IMR-90 (cell line): ENCODE results near the gene NOL6. TPM values are rescaled to one million over a fixed set of nuclear protein-coding genes. Genes with fewer than 3 reads are reported as not detected.
A peak's percentile ranks its signal among the peaks of the same experiment; 100 is the strongest.

Experiments
- ATAC-seq: fragments of 200-7000 bp; cut with Tn5 transposase; 2 replicates; pipeline ENCODE4 v1.9.1; 2020; ENCODE audit warnings: low read depth, mild to moderate bottlenecking, moderate library complexity
- BruUV-seq: library from RNA; stranded (reverse); fragments of 400-500 nt; replicated peaks from 2 replicates; lab custom pipeline; 2021; lab: Mats Ljungman, UMichigan
- CTCF ChIA-PET: fragments of 300-600 bp; formaldehyde crosslinking; extraction: SDS; loops from one replicate; lab custom pipeline; 2021; ENCODE audit warnings: antibody characterized with exemption; lab: Yijun Ruan, JAX
- POLR2A ChIA-PET: fragments of 300-600 bp; sonication (Branson Sonifier 250); formaldehyde crosslinking; loops from one replicate; lab custom pipeline; 2022; ENCODE audit warnings: antibody characterized with exemption; ENCODE audit not compliant: unreplicated experiment; lab: Charles Lee
- DNase-seq: peaks from one replicate; pipeline ENCODE4 v3.0.0; 2013
- H2AFZ ChIP-seq: replicated peaks from 2 replicates; pipeline ENCODE3; 2013; ENCODE audit warnings: low read length, mild to moderate bottlenecking; ENCODE audit not compliant: poor library complexity
- H2AK5ac ChIP-seq: 2 replicates; pipeline ENCODE4 v1.6.1; 2013; ENCODE audit warnings: low read depth, low read length, inconsistent platforms
- H2AK9ac ChIP-seq: replicated peaks from 2 replicates; pipeline ENCODE3; 2013; ENCODE audit warnings: mild to moderate bottlenecking, low read depth, low read length, moderate library complexity; ENCODE audit not compliant: poor library complexity
- H2BK120ac ChIP-seq: 2 replicates; pipeline ENCODE4 v1.6.1; 2013; ENCODE audit warnings: low read depth, low read length, inconsistent platforms
- H2BK15ac ChIP-seq: 3 replicates; pipeline ENCODE4 v1.6.1; 2013; ENCODE audit warnings: low read depth, low read length, inconsistent platforms
- H2BK20ac ChIP-seq: 2 replicates; pipeline ENCODE4 v1.6.1; 2013; ENCODE audit warnings: low read depth, mild to moderate bottlenecking, inconsistent platforms, low read length, moderate library complexity
- H2BK5ac ChIP-seq: 2 replicates; pipeline ENCODE4 v1.6.1; 2013; ENCODE audit warnings: mild to moderate bottlenecking, low read depth, low read length, inconsistent platforms; ENCODE audit not compliant: poor library complexity, severe bottlenecking
- H3K14ac ChIP-seq: replicated peaks from 2 replicates; pipeline ENCODE4 v1.6.1; 2013; ENCODE audit warnings: low read depth, low read length, inconsistent platforms
- H3K18ac ChIP-seq: 2 replicates; pipeline ENCODE4 v1.6.1; 2013; ENCODE audit warnings: low read depth, low read length, control low read depth
- H3K23ac ChIP-seq: 2 replicates; pipeline ENCODE4 v1.6.1; 2013; ENCODE audit warnings: low read depth, low read length, inconsistent platforms
- H3K27ac ChIP-seq: 2 replicates; pipeline ENCODE4 v1.5.1; 2013; ENCODE audit warnings: mild to moderate bottlenecking, control low read depth, low read length; ENCODE audit not compliant: insufficient read depth
- H3K27me3 ChIP-seq: 2 replicates; pipeline ENCODE4 v1.6.1; 2013; ENCODE audit warnings: low read length; ENCODE audit not compliant: control insufficient read depth, insufficient read depth
- H3K36me3 ChIP-seq: 2 replicates; pipeline ENCODE4 v1.6.1; 2013; ENCODE audit warnings: low read length, mixed read lengths; ENCODE audit not compliant: control insufficient read depth, insufficient read depth
- H3K4ac ChIP-seq: 2 replicates; pipeline ENCODE4 v1.6.1; 2013; ENCODE audit warnings: low read depth, low read length, inconsistent platforms
- H3K4me1 ChIP-seq: 2 replicates; pipeline ENCODE4 v1.6.1; 2013; ENCODE audit warnings: low read length, mixed read lengths; ENCODE audit not compliant: control insufficient read depth, insufficient read depth
- H3K4me2 ChIP-seq: 2 replicates; pipeline ENCODE4 v1.6.1; 2013; ENCODE audit warnings: low read depth, mild to moderate bottlenecking, control low read depth, low read length, moderate library complexity
- H3K4me3 ChIP-seq: 2 replicates; pipeline ENCODE4 v1.5.1; 2013; ENCODE audit warnings: low read depth, mild to moderate bottlenecking, control low read depth, low read length, moderate library complexity; ENCODE audit not compliant: insufficient read depth
- H3K56ac ChIP-seq: 2 replicates; pipeline ENCODE4 v1.6.1; 2013; ENCODE audit warnings: low read length, inconsistent platforms; ENCODE audit not compliant: insufficient read depth; ENCODE audit errors: extremely low read depth
- H3K79me1 ChIP-seq, 2 experiments: 2 replicates each; pipeline ENCODE4 v1.6.1; 2013; ENCODE audit warnings: low read length in 2 of 2, inconsistent platforms in 1 of 2, low read depth in 1 of 2
- H3K9ac ChIP-seq: 2 replicates; pipeline ENCODE4 v1.6.1; 2013; ENCODE audit warnings: low read depth, low read length, control low read depth
- H3K9me1 ChIP-seq: 2 replicates; pipeline ENCODE4 v1.6.1; 2013; ENCODE audit warnings: low read length, inconsistent platforms; ENCODE audit not compliant: insufficient read depth
- H3K9me3 ChIP-seq: 2 replicates; pipeline ENCODE4 v1.6.1; 2013; ENCODE audit warnings: low read length; ENCODE audit not compliant: control insufficient read depth, insufficient read depth
- H4K20me1 ChIP-seq: 2 replicates; pipeline ENCODE4 v1.6.1; 2013; ENCODE audit warnings: low read length, inconsistent platforms; ENCODE audit not compliant: insufficient read depth
- H4K5ac ChIP-seq: 2 replicates; pipeline ENCODE4 v1.6.1; 2013; ENCODE audit warnings: mild to moderate bottlenecking, low read depth, low read length, control low read depth
- H4K8ac ChIP-seq, 2 experiments: 2 replicates each; pipeline ENCODE4 v1.6.1; 2013; ENCODE audit warnings: low read depth in 2 of 2, low read length in 2 of 2, control low read depth in 1 of 2, inconsistent platforms in 1 of 2
- H4K91ac ChIP-seq: 2 replicates; pipeline ENCODE4 v1.6.1; 2013; ENCODE audit warnings: low read depth, low read length, inconsistent platforms; ENCODE audit not compliant: insufficient read depth
- BHLHE40 ChIP-seq: fragments of 150-350 bp; IDR thresholded peaks from 2 replicates; pipeline ENCODE4 v1.6.1; 2016; ENCODE audit warnings: mild to moderate bottlenecking, low read depth, low read length
- CEBPB ChIP-seq: IDR thresholded peaks from 2 replicates; pipeline ENCODE4 v1.6.1; 2012; ENCODE audit warnings: low read depth, low read length, improper control_type of control experiment
- CHD1 ChIP-seq: IDR thresholded peaks from 2 replicates; pipeline ENCODE4 v1.6.1; 2012; ENCODE audit warnings: low read depth, low read length, improper control_type of control experiment
- FOS ChIP-seq: fragments of 150-350 bp; IDR thresholded peaks from 2 replicates; pipeline ENCODE4 v1.6.1; 2016; ENCODE audit warnings: low read depth, low read length
- MAFK ChIP-seq: IDR thresholded peaks from 2 replicates; pipeline ENCODE4 v1.6.1; 2012; ENCODE audit warnings: low read depth, low read length, improper control_type of control experiment
- MAZ ChIP-seq: IDR thresholded peaks from 2 replicates; pipeline ENCODE4 v1.6.1; 2012; ENCODE audit warnings: low read depth, mild to moderate bottlenecking, low read length, improper control_type of control experiment, moderate library complexity, borderline replicate concordance
- MXI1 ChIP-seq: IDR thresholded peaks from 2 replicates; pipeline ENCODE4 v1.6.1; 2012; ENCODE audit warnings: low read depth, mild to moderate bottlenecking, low read length, moderate library complexity, borderline replicate concordance
- NFE2L2 ChIP-seq: fragments of 150-350 bp; IDR thresholded peaks from 2 replicates; pipeline ENCODE4 v1.6.1; 2016; ENCODE audit warnings: low read depth, mild to moderate bottlenecking, low read length
- POLR2A ChIP-seq: IDR thresholded peaks from 2 replicates; pipeline ENCODE4 v1.6.1; 2012; ENCODE audit warnings: mild to moderate bottlenecking, low read depth, low read length
- RAD21 ChIP-seq: IDR thresholded peaks from 2 replicates; pipeline ENCODE4 v1.6.1; 2012; ENCODE audit warnings: low read length, improper control_type of control experiment
- RCOR1 ChIP-seq: IDR thresholded peaks from 2 replicates; pipeline ENCODE4 v1.6.1; 2012; ENCODE audit warnings: mild to moderate bottlenecking, low read length, improper control_type of control experiment; ENCODE audit not compliant: insufficient replicate concordance
- RFX5 ChIP-seq: IDR thresholded peaks from 2 replicates; pipeline ENCODE4 v1.8.0; 2012; ENCODE audit warnings: low read depth, mild to moderate bottlenecking, low read length, moderate library complexity
- SMC3 ChIP-seq: fragments of 150-350 bp; IDR thresholded peaks from 2 replicates; pipeline ENCODE4 v1.6.1; 2016; ENCODE audit warnings: low read depth, mild to moderate bottlenecking, antibody characterized with exemption, low read length, moderate library complexity
- WGBS, 2 experiments: methylation state at CpG; one replicate each; pipeline versions ENCODE4 v1.1.5 to v1.1.7; 2013; ENCODE audit warnings: missing lambda C conversion rate in 2 of 2; ENCODE audit not compliant: insufficient read length in 1 of 2; ENCODE audit errors: extremely low coverage in 2 of 2; 5-methylcytosine and 5-hydroxymethylcytosine counted together
- dilution Hi-C: fragments of 300-500 bp; cut with HindIII; formaldehyde crosslinking; loops from one replicate; pipeline ENCODE4 v1.14.3; 2018; ENCODE audit warnings: low sequenced_read_pairs; ENCODE audit not compliant: unreplicated experiment
- in situ Hi-C: fragments of 300-500 bp; cut with MboI; formaldehyde crosslinking; loops from 3 replicates; pipeline ENCODE4 v1.14.3; 2019; ENCODE audit warnings: low sequenced_read_pairs, inconsistent platforms, mixed read lengths
- intact Hi-C: fragments of 100-400 bp; cut with micrococcal nuclease; formaldehyde crosslinking; loops from 2 replicates; pipeline ENCODE4 v1.10.0; 2022
- polyA plus RNA-seq, 3 experiments: library from polyadenylated mRNA; depleted of rRNA; stranded (reverse); fragments of >200 nt; gene quantifications; 2 replicates each; pipeline ENCODE4 v1.2.3, GENCODE V29; 2012; ENCODE audit warnings: low replicate concordance in 1 of 3
- total RNA-seq: library from RNA; depleted of rRNA; stranded (reverse); fragments of >200 nt; gene quantifications from 2 replicates; pipeline ENCODE4 v1.2.3, GENCODE V29; 2012
- TF ChIP-seq, protein P1 (sequence below): fragments of 150-350 bp; IDR thresholded peaks from 2 replicates; pipeline ENCODE4 v1.6.1; 2016; ENCODE audit warnings: low read depth, mild to moderate bottlenecking, low read length, moderate library complexity, borderline replicate concordance
- TF ChIP-seq, protein P2 (sequence below): fragments of 150-350 bp; IDR thresholded peaks from 2 replicates; pipeline ENCODE4 v1.6.1; 2017; ENCODE audit warnings: mild to moderate bottlenecking, antibody characterized with exemption, low read length, low read depth
- TF ChIP-seq, protein P3 (sequence below): conservative IDR thresholded peaks from 2 replicates; pipeline ENCODE4 v1.5.1; 2012; ENCODE audit warnings: mild to moderate bottlenecking, low read depth, low read length, improper control_type of control experiment

Gene NOL6
- total and polyA plus RNA-seq, 2 of the 4 experiments (the other 2 are of a cell fraction): 47.3 to 71.7 TPM

DNA sequence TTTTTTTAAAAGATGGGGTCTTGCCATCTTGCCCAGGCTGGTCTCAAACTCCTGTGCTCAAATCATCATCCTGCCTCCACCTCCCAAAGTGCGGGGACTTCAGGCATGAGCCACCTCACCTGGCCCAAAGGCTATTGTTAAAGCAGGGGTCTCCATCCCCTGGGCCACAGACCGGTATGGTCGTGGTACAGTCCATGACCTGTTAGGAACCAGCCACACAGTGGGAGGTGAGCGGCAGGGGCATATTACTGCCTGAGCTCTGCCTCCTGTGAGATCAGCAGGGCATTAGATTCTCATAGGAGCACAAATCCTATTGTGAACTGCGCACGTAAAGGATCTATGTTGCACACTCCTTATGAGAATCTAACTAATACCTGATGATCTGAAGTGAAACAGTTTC, 7.3 kb upstream of the NOL6 start:
- intact Hi-C loops (no loop called here), in situ Hi-C loops (no loop called here), dilution Hi-C loops (no loop called here)
- Histone ChIP-seq H3K27ac (no peak overlapping the region), H2AK5ac (no peak overlapping the region), H4K5ac (no peak overlapping the region), H3K4ac (no peak overlapping the region), H3K18ac (no peak overlapping the region), H4K20me1 (no peaks in the 10 kb centered on the region), H3K27me3 (no peaks in the 10 kb centered on the region), H2BK5ac (no peak overlapping the region), H2AFZ (no peak overlapping the region), H3K9me3 (no peaks in the 10 kb centered on the region), H3K23ac (no peak overlapping the region), H2BK120ac (no peak overlapping the region), H2BK15ac (no peak overlapping the region), H3K79me1 (no peaks in the 10 kb centered on the region), H2BK20ac (0 out of 2 replicates have a peak overlapping the region, but pooled peaks have one; percentile 7), H3K14ac (no peak overlapping the region), H2AK9ac (no peak overlapping the region), H3K9me1 (0 out of 2 replicates have a peak, but pooled peaks cover 3% of the 10 kb centered on the region), H3K9ac (no peak overlapping the region), H4K91ac (no peak overlapping the region), H3K4me2 (no peak overlapping the region), H3K4me3 (no peak overlapping the region), H3K36me3 (no peaks in the 10 kb centered on the region), H3K56ac (no peak overlapping the region), H4K8ac (no peak overlapping the region), H3K4me1 (no peaks in the 10 kb centered on the region)
- 100% methylated on average over 1 of the region's 6 CpGs; no CpG with 5 or more reads in 1 of the 2 experiments for WGBS, 2 experiments
- ATAC-seq: no peak
- DNase-seq: no peak
- ChIA-PET POLR2A (no interaction called here), CTCF (no interaction called here)
- BruUV-seq: no TSS peak
- no peak for TF ChIP-seq CEBPB
- no peak for TF ChIP-seq NFE2L2
- no peak for TF ChIP-seq RFX5
- TF ChIP-seq, protein P1, sequence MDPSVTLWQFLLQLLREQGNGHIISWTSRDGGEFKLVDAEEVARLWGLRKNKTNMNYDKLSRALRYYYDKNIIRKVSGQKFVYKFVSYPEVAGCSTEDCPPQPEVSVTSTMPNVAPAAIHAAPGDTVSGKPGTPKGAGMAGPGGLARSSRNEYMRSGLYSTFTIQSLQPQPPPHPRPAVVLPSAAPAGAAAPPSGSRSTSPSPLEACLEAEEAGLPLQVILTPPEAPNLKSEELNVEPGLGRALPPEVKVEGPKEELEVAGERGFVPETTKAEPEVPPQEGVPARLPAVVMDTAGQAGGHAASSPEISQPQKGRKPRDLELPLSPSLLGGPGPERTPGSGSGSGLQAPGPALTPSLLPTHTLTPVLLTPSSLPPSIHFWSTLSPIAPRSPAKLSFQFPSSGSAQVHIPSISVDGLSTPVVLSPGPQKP: no peak
- TF ChIP-seq, protein P2, sequence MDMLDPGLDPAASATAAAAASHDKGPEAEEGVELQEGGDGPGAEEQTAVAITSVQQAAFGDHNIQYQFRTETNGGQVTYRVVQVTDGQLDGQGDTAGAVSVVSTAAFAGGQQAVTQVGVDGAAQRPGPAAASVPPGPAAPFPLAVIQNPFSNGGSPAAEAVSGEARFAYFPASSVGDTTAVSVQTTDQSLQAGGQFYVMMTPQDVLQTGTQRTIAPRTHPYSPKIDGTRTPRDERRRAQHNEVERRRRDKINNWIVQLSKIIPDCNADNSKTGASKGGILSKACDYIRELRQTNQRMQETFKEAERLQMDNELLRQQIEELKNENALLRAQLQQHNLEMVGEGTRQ: no peak
- TF ChIP-seq, protein P3, sequence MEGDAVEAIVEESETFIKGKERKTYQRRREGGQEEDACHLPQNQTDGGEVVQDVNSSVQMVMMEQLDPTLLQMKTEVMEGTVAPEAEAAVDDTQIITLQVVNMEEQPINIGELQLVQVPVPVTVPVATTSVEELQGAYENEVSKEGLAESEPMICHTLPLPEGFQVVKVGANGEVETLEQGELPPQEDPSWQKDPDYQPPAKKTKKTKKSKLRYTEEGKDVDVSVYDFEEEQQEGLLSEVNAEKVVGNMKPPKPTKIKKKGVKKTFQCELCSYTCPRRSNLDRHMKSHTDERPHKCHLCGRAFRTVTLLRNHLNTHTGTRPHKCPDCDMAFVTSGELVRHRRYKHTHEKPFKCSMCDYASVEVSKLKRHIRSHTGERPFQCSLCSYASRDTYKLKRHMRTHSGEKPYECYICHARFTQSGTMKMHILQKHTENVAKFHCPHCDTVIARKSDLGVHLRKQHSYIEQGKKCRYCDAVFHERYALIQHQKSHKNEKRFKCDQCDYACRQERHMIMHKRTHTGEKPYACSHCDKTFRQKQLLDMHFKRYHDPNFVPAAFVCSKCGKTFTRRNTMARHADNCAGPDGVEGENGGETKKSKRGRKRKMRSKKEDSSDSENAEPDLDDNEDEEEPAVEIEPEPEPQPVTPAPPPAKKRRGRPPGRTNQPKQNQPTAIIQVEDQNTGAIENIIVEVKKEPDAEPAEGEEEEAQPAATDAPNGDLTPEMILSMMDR: no peak
- TF ChIP-seq POLR2A: no peak
- TF ChIP-seq RAD21: no peak
- no peak for TF ChIP-seq BHLHE40
- no peak for TF ChIP-seq MAZ
- TF ChIP-seq RCOR1: no peak
- TF ChIP-seq CHD1: no peak
- no peak for TF ChIP-seq MXI1
- no peak for TF ChIP-seq SMC3
- no peak for TF ChIP-seq FOS
- no peak for TF ChIP-seq MAFK
